ENCODE data around the gene ATP5PD. TPM values are rescaled to one million over a fixed set of nuclear protein-coding genes. Genes with fewer than 3 reads are reported as not detected.
"Not testable (repeated sequence)": the region's sequence is repeated elsewhere in the genome, so short reads cannot be mapped to it uniquely, and the experiment has no call there.

ATP5PD gene
- total RNA-seq, 1 donor from 2014 or later: 937 TPM

GRCh38 chr17:75061055-75061438 lies 14.3 kb upstream of the ATP5PD start:
- intact Hi-C loops (cut with micrococcal nuclease): no loop called here
- DNase-seq (no peak), ATAC-seq (no peak)

- intact Hi-C loops (cut with micrococcal nuclease): no loop called here
- ATAC-seq: peak; percentile 76
- peak; percentile 55 for DNase-seq
These were observed 13.8 kb upstream of the ATP5PD start for GRCh38 chr17:75060434-75061054.

GRCh38 chr17:75059369-75060345 lies 12.9 kb upstream of the ATP5PD start:
- DNase-seq (no peak), ATAC-seq (peak; percentile 85)
- intact Hi-C loops (cut with micrococcal nuclease): no loop called here

GRCh38 chr17:75051941-75052340 lies 5.2 kb upstream of the ATP5PD start:
- DNase-seq: no peak
- intact Hi-C loops (cut with micrococcal nuclease): no loop called here
- ATAC-seq: no peak

GRCh38 chr17:75049706-75050105 lies 2.9 kb upstream of the ATP5PD start:
- DNase-seq (no peak), ATAC-seq (no peak)
- intact Hi-C loops (cut with micrococcal nuclease): no loop called here

DNA sequence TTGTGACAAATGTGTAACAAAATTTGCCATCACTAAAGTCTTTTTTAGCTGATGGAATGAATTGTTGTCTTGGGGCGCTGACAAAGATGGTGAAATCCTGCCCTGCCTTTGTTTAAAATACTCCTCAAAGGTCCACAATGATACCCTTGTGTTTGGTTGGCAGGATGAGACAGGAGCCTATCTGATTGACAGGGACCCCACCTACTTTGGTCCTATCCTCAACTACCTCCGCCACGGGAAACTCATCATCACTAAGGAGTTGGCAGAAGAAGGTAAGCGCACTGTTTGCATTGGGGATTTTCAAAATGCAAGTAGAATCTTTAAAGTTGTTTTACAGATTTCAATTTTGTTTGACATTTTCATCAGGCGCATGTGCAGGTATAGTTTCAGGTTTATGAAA lies 2.3 kb upstream of the ATP5PD start:
- DNase-seq (no peak), ATAC-seq (no peak)
- intact Hi-C loops (cut with micrococcal nuclease): no loop called here

DNA sequence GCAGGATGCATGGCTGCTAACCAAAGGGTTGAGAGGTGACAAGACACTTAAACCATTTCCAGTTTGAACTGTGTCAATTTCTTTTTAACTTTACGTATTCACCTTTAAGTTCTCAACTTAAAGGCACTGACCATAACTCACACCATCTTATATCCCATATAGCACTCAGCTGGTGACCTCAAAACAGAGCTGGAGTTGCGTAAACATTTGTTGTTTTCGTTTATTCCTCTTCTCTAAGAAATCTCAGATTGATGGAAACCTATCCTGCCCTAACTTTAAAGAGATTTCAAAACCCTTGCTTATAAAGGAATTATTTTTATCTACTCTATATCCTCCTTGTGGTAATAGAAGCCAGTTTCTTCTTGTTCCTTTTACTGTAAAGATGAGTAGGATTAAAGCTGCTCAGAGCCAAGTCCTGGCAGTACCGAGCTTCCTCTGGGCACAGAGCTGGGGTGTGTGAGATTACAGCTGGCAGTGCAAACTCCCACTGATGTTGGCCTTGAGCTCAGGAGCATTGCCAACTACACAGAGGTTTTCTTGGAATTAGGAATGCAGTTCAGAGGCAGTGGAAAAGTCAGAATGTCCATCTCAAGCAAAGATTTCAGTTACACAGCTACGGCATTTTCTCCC lies 1.6 kb upstream of the ATP5PD start:
- intact Hi-C loops (cut with micrococcal nuclease): no loop called here
- peak; percentile 32 for ATAC-seq
- DNase-seq: peak; percentile 50

- ATAC-seq: no peak
- peak; percentile 59 for DNase-seq
- intact Hi-C loops (cut with micrococcal nuclease): no loop called here
These were observed 779 bp upstream of the ATP5PD start for GRCh38 chr17:75047398-75048098.

DNA sequence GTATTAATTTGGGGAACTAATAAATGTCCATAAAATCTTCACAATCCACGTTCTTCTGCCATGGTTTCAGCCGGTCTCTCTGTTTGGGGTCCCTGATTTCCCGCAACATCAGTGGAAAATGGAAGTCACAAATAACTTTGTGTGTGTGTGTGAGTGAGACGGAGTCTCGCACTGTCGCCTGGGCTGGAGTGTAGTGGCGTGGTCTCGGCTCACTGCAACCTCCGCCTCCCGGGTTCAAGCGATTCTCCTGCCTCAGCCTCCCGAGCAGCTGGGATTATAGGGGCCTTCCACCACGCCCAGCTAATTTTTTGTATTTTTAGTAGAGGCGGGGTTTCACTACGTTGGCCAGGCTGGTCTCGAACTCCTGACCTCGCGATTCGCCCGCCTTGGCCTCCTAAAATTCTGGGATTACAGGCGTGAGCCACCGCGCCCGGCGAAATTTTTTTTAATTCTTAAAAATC lies 793 bp downstream of the ATP5PD start:
- ATAC-seq; intact Hi-C loops (cut with micrococcal nuclease); DNase-seq: not testable (repeated sequence)

- ATAC-seq (no peak), DNase-seq (no peak)
- intact Hi-C loops (cut with micrococcal nuclease): no loop called here
These were observed 2.1 kb downstream of the ATP5PD start for GRCh38 chr17:75044716-75045115.

GRCh38 chr17:75043789-75044188 lies 3.0 kb downstream of the ATP5PD start:
- DNase-seq; ATAC-seq; intact Hi-C loops (cut with micrococcal nuclease): not testable (repeated sequence)

- intact Hi-C loops (cut with micrococcal nuclease): no loop called here
- DNase-seq: no peak
- no peak for ATAC-seq
These were observed 5.0 kb downstream of the ATP5PD start for GRCh38 chr17:75041656-75042280.

GRCh38 chr17:75039238-75039637 lies 7.5 kb downstream of the ATP5PD start:
- ATAC-seq (no peak), DNase-seq (no peak)
- intact Hi-C loops (cut with micrococcal nuclease): no loop called here

GRCh38 chr17:75036643-75037268 lies 10.0 kb downstream of the ATP5PD start:
- intact Hi-C loops (cut with micrococcal nuclease): no loop called here
- DNase-seq (peak; percentile 89), ATAC-seq (peak; percentile 37)

DNA sequence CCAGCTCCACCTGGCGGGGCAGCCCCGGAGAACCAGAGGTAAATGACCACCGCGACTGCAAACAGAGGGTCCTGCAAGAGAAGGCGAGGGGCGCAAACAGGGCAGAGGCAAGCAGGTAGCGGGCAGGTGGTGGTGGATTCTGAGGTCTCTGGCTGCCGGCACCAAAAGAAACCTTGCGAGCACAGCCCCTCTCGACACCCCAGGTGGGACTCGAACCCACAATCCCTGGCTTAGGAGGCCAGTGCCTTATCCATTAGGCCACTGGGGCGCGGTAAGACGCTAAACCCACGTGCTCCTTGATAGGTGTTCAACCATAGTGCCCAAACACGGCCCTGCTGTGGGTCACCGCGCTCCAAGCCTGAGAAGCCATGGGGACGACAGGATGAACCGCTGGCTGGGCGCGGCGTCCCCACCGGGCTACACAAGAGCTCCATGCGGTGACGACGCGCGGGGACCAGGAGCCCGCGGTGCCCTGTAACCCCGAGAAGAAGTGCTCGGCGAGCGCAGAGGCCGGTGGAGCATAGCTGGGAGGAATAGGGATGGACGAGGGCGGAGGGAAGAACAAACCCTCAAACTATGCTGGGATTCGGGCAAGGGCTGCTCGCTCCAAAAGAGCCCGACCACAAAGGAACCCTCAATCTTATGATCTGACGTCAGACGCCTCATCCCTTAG lies 12.4 kb downstream of the ATP5PD start:
- intact Hi-C loops (cut with micrococcal nuclease): no loop called here
- ATAC-seq (peak; percentile 77), DNase-seq (peak; percentile 88)

DNA sequence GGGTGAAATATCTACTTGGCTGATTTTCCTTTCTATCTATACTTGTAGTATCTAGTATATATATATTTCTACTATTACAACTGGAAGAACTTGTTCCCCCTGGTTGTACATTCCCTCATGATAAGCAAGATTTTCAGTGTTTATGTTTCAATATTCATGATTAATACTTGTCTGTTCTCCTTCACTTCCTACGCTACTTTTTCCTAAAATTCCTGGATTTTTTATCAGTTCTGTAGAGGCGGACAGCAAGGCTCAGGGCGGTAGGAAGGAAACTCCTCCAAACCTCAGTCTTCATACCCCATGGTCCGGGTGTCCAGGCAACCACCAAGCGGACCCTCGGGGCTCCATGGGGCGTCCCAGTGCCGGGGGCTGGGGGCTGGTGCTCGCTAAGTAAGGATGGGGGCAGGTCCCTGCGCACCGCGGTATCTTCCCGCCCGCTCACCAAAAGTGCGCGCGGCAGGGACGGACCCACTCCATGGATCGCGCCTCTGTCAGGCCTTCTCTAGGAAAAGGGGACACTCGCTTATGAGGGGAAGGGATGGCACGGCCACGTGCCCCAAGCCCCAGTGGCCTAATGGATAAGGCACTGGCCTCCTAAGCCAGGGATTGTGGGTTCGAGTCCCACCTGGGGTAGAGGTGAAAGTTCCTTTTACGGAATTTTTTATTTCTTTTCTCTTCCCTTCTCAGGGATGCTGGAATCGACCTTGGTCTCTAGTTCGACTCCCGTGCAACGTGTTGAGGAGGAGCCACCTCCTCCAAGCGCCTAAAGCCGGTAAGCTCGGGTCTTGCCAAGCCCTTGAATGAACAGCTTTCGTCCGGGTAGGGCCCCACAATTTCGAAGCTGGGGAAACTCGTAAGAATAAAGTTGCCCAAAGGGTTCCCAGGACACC lies 13.2 kb downstream of the ATP5PD start:
- ATAC-seq: peak; percentile 75
- intact Hi-C loops (cut with micrococcal nuclease): no loop called here
- peak; percentile 92 for DNase-seq

DNA sequence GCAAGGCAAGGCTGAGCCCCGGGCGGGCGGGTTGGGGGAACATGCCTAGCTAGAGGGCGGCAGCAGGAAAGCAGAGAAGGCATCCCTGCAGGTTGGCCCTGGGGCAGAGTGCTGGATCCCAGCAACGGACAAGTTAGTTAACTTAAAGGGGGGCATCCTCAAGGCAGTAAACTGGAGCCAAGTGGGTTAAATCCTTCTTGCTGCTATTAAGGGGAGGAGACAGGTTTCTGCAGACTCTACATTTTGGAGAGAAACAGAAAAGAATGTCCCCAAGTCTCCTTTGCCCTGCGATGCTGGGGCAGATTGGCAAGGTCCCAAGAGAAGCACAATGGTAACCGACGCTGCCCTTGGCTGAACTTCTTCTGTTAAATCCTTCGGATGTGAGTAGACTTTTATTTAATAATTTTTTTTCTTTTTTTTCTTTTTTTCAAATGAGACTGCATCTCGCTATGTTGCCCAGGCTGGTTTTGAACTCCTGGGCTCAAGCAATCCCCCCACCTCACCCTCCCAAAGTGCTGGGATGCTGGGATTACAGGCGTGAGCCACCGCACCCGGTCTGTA lies 14.0 kb downstream of the ATP5PD start:
- ATAC-seq: no peak
- DNase-seq: no peak
- intact Hi-C loops (cut with micrococcal nuclease): no loop called here

Measured in left ventricle myocardium superior (tissue), 1 donor.